NCI-H1105 (cell line): Measurements from ENCODE around the gene LSP1.
"Not testable (repeated sequence)": the region's sequence is repeated elsewhere in the genome, so short reads cannot be mapped to it uniquely, and the experiment has no call there.

Experiments used
- DNase-seq: peaks from one replicate; lab custom pipeline; 2025; lab: John Stamatoyannopoulos, UW

Gene LSP1

DNA sequence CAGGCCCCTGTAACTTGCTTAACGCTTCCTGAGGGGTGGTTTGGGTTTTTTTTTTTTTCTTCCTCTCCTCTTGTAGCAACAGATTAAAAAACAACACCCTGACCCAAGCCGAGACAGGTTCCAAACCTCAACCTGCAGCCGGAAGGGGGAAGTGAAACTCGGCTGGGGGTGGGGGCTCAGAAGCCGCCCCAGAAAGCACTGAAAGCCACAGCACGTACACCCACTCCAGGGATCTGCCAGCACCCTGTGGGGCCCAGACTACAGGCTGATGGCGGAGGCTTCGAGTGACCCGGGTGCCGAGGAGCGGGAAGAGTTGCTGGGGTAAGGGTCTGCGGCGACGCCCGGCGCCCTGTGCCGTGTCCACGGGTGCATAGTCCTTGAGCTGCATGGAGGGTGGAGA, at the start of gene LSP1:
Gene LSP1 (plus strand): TSS at position 208 of the 400 bp plus-strand sequence. CDS start 61 bp downstream, at position 269.
- no peak for DNase-seq

- DNase-seq, result no peak
Observed at GRCh38 chr11:1803246-1803645, 49.6 kb upstream of the LSP1 start.

DNA sequence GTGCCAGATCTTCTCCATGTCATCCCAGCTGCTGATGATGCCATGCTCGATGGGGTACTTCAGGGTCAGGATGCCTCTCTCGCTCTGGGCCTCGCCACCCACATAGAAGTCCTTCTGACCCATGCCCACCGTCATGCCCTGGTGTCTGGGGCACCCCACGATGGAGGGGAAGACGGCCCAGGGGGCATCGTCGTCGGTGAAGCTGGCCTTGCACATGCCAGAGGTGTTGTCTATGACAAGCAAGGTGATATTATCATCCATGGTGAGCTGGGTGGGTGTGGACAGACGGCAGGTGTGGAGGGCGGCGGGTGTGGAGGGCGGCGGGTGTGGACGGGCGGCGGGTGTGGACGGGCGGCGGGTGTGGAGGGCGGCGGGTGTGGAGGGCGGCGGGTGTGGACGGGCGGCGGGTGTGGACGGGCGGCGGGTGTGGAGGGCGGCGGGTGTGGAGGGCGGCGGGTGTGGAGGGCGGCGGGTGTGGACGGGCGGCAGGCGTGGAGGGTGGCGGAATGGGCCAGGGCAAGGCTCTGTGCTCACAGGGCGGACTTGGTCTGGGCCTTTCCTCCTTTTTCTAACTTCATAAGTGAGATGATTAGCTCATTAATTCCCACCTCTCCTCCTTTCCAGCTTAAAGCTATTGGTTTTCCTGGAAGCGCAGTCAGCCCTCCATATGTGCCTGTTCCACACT, 48.9 kb upstream of the LSP1 start:
- DNase-seq, result not testable (repeated sequence)

- DNase-seq, result no peak
Observed at GRCh38 chr11:1805525-1805924, 47.4 kb upstream of the LSP1 start.

DNA sequence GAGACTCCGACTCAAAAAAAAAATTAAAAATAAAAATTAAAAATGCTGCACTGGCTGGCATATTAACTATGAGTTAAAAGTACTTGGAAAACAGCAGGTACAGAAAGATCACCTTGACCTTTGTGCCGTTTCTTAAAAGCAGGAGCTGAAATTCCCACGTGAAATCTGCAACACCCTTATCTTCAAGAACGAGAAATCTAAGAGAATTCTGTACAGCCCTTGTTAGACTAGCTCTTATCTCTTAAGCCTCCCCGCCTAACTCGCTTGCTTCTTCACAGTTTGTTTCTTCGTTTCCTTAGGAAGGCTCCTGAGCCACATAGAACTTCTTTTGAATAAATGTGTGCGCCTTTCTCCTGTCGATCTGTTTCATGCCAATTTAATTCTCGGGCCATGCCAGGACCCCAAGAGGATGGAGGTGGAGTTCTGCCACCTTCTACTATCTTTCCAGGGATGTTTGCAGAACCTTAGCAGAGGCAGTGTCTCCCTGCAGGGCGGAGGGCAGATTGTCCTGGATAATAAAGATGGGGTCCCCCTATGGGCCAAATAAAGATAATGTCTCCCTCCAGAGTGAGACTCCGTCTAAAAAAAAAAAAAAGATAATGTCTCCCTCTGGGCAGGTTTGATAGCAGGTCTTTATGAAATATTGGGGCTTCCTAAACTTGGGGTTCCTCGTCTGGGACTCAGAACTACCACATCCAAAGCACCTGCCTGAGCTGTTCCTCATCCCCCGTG, 45.5 kb upstream of the LSP1 start:
- no peak for DNase-seq

GRCh38 chr11:1810761-1811160, 42.1 kb upstream of the LSP1 start:
- DNase-seq, result no peak

- no peak for DNase-seq
Observed at GRCh38 chr11:1812274-1812673, 40.6 kb upstream of the LSP1 start.

- DNase-seq, result no peak
Observed at GRCh38 chr11:1812801-1813200, 40.1 kb upstream of the LSP1 start.

DNA sequence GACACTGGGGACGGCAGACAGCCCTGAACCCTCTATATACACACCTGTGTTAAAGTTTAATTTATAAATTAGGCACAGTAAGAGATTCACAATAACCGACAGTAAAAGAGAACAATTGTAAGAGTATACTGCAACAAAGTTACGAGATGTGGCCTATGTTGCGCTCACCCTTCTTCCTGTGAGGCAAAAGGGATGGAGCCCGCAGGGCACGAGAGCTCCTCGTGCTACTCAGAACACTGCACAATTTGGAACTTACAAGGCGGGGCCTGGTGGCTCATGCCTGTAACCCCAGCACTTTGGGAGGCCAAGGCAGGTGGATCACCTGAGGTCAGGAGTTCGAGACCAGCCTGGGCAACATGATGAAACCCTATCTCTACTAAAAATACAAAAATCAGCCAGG, 39.5 kb upstream of the LSP1 start:
- DNase-seq, result not testable (repeated sequence)

GRCh38 chr11:1814691-1815090, 38.2 kb upstream of the LSP1 start:
- no peak for DNase-seq

- no peak for DNase-seq
Observed at GRCh38 chr11:1815311-1815710, 37.6 kb upstream of the LSP1 start.

GRCh38 chr11:1815751-1816150, 37.1 kb upstream of the LSP1 start:
- DNase-seq, result no peak

DNA sequence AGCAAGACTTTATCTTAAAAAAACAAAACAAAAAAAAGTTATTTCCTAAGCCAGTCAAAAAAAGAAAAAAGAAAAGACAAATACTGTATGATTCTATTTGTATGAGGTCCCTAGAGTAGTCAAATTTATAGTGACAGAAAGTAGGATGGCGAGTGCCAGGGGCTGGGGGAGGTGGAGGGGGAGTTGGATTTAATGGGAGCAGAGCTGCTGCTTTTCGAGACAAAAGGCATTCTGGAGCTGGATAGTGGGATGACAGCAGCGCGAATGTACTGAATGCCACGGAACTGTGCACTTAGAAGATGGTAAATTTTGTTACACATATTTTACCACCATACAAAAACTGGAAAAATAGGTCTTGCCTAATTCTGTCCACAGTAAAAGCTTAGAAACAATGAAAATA, 35.9 kb upstream of the LSP1 start:
- DNase-seq, result no peak

DNA sequence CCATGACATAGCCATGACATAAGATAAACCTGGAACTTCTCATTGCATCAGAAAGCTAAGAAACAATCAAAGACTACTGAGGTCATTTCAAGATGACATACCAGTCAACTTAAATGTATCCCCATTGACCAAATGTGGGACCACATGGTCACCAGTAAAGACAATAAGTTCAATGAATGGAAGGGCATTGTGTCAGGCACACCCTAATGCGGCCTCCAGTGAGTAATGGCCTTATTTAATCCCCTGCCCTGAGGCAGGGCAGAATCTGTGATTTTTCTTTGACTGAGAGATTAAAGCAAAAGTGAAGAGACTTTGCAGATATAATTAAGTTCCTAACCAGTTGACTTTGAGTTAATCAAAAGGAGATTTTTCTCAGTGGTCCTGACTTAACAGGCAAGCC, 35.4 kb upstream of the LSP1 start:
- no peak for DNase-seq

- DNase-seq, result no peak
Observed at GRCh38 chr11:1819074-1819473, 33.8 kb upstream of the LSP1 start.

GRCh38 chr11:1820463-1821325, 32.2 kb upstream of the LSP1 start:
- no peak for DNase-seq

DNA sequence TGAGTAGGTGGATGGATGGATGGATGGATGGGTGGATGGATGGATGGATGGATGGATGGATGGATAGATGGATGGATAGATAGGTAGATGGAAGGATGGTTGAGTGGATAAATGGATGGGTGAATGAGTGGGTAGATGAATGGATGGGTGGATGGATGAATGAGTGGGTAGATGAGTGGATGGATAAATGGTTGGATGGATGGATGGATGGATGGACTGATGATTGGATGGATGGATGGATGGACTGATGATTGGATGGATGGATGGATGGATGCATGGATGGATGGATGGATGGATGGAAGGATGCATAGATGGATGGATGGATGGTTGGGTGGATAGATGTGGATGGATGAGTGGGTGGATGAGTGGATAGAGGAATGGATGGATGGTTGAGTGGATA, 31.3 kb upstream of the LSP1 start:
- DNase-seq, result no peak

DNA sequence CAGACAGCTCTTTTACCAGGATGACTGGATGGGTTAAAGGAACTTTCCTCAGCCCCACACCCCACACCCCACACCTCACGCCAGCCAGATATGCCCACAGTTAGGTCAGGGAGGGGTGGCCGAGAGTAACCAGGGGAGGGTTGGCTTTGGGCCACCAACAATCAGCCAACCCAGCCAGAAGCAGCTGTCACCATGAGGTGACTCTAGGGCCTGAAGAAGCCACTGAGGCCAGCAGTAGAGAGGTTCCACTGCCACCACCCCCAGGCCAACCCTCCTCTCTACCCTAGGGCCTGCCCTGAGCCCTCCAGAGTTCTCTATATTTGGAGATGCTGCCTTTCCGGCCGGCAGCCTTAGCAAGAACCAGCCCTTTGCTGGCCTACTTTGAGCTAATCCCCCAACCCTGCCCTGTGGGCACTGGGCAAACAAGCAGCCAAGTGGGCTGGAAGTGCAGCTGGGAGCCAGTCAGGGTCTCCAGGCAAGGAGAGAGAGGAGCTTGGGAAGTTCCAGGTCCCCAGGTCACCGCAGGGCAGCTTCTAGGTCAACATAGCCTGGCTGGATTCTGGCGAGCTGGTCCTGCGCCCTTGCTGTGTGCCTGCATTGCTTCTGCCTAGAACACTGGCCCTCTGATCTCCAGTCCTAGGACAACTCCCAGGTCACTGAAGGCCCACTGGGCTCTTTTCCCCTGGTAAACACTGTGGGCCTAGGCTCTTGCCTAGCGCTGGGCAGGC, 30.1 kb upstream of the LSP1 start:
- no peak for DNase-seq

DNA sequence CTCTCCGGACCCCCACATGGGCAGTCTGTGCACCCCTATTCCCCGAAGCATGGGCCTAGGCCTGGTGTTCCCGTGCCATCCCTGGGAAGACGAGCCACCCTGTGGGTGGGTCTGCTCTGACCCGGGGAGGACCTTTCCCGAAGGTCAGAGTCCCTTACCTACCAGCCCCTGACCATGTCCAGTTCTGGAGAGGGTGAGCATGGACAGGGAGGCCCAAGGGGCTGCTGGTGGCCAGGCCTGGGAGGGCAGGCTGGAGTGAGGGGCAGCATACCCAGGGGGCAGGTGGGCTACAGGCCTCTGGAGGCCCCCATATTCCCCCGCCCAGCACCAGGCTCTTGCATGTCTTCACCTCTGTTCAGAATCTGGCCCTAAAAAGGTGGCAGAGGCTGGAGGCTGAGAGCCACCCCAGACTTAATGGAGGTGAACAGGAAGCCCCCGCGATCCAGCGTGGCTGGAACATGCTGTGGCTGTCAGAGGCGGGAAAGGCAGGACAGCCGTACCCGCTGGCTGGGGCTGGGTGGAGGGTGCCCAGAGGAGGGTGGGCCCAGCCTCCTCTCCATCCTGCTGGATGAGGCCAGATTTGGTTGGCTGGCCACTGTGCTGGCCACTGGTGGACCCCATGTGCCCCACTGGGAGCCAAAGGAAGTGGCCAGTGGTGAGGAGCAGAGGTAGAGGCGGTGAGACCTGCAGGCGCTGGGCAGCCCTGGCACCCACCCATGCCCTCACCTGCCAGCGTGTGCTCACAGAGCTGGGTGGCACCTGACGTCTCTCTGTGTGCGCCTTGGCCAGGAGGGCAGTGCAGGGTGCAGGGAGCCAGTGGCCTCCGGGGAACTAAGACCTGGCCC, 29.3 kb upstream of the LSP1 start:
- DNase-seq, result no peak

DNA sequence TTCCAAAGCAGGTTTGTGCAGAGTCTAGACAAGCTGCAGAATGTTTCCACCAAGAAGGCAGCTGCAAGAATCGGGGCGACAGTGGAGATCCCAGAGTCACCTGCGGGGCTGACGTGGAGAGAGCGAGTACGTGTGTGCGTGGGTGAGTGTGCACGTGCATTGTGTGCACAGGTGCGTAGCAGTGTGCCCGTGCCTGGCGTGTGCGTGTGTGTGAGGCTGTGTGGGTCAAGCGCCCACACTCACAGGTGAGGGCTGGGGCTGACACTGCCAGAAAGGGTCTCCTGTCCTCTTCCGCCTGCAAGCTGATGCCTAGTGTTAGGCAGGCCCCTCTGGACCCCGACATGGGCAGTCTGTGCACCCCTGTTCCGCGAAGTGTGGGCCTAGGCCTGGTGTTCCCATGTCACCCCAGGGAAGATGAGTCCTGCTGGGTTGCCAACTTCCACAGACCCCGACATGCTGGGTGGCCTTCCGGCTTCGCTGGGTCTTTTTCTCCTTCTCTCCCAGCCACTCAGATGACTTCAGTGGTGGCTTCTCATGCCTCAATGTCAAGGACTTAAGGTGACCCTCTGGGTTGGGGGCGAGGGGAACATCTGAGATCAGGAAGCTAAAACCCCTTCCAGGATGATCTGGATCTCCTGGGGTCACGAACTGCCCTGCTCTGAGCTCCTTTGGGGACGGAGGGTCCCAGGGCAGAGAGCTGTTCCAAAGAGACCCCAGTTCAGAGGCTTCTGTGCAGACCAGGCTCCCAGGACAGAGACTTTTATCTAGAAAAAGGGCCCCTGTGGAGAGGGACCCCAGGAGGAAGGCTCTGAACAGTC, 28.5 kb upstream of the LSP1 start:
- DNase-seq, result no peak
